Omental fat pad (tissue), 4 donors: ENCODE results near the gene SLC25A25. TPM values are rescaled to one million over a fixed set of nuclear protein-coding genes. Genes with fewer than 3 reads are reported as not detected.
"Not testable (repeated sequence)": the region's sequence is repeated elsewhere in the genome, so short reads cannot be mapped to it uniquely, and the experiment has no call there.

ENCODE experiments used
- ATAC-seq: fragments of 150-250 bp; one replicate; pipeline ENCODE4 v1.9.1; 2016; ENCODE audit warnings: mild to moderate bottlenecking, moderate library complexity; ENCODE audit not compliant: low FRiP score
- DNase-seq: peaks from one replicate; pipeline ENCODE4 v3.0.0-alpha.2; 2019; ENCODE audit warnings: low spot score
- CTCF ChIP-seq, 3 donors: fragments of 450-650 bp; IDR thresholded peaks; one replicate each; pipeline ENCODE4 v1.5.1; 2016 to 2017; ENCODE audit warnings: antibody characterized with exemption in 3 of 3, mild to moderate bottlenecking in 3 of 3, moderate library complexity in 2 of 3
- total RNA-seq, 4 donors: library from RNA; depleted of rRNA; stranded (reverse); fragments of >200 nt; gene quantifications; one replicate each; pipeline ENCODE4 v1.1.0, GENCODE V29; 2016

Gene SLC25A25
- total RNA-seq, 4 donors from 2014 or later: 37.8 to 147 (median 102) TPM

- no peak for TF ChIP-seq CTCF (IDR thresholded peaks at IDR 0.05)
- ATAC-seq (no peak), DNase-seq (no peak)
Measured at GRCh38 chr9:128128836-128129590, 61.0 kb downstream of the SLC25A25 start.

GRCh38 chr9:128129976-128130590 is 62.1 kb downstream of the SLC25A25 start:
- not testable (repeated sequence) for DNase-seq, ATAC-seq

- not testable (repeated sequence) for ATAC-seq, DNase-seq
Measured at GRCh38 chr9:128130651-128131050, 62.6 kb downstream of the SLC25A25 start.

- not testable (repeated sequence) for ATAC-seq, DNase-seq
Measured at GRCh38 chr9:128131346-128131745, 63.3 kb downstream of the SLC25A25 start.

GRCh38 chr9:128132139-128132538 is 64.1 kb downstream of the SLC25A25 start:
- DNase-seq, ATAC-seq: not testable (repeated sequence)

GRCh38 chr9:128135561-128135960 is 67.5 kb downstream of the SLC25A25 start:
- DNase-seq, ATAC-seq: not testable (repeated sequence)

- DNase-seq: no peak
- ATAC-seq: peak; percentile 50
- no peak for TF ChIP-seq CTCF (IDR thresholded peaks at IDR 0.05)
Measured at GRCh38 chr9:128136816-128137793, 69.1 kb downstream of the SLC25A25 start.

GRCh38 chr9:128138001-128138400 is 70.0 kb downstream of the SLC25A25 start:
- TF ChIP-seq CTCF (IDR thresholded peaks at IDR 0.05): no peak
- ATAC-seq (no peak), DNase-seq (no peak)

GRCh38 chr9:128139621-128140020 is 71.6 kb downstream of the SLC25A25 start:
- no peak for TF ChIP-seq CTCF (IDR thresholded peaks at IDR 0.05)
- DNase-seq: no peak

More at GRCh38 chr9:128139621-128140020, 71.6 kb downstream of the SLC25A25 start:
- ATAC-seq: no peak
